HG03457 (cell line): Measurements from ENCODE around the gene OGA.
"Not testable (repeated sequence)": the region's sequence is repeated elsewhere in the genome, so short reads cannot be mapped to it uniquely, and the experiment has no call there.

Source experiments
- ATAC-seq: cut with Tn5 transposase; IDR thresholded peaks from one replicate; pipeline ENCODE4 v1.9.1; 2021; ENCODE audit warnings: moderate number of reproducible peaks; ENCODE audit not compliant: unreplicated experiment

OGA gene

DNA sequence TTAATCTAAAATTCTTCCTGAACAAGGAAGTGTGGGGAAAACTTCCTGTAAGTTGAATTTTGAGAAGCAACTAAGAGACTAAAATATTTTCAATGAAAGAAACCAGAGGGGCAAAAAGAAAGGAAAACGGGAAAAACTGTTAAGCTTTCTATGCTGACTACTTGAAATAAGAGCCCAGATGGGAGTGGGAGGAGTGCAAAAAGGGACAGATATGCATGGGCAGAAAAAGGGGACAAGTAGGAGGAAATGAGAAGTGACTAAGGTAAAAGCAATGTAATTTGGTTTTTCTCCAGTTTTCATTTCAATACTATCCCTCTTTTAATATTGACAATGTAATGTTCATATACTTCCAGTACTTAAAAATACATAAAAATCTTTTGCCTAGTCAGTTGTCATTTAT, 11.1 kb downstream of the OGA start:
- no peak for ATAC-seq

DNA sequence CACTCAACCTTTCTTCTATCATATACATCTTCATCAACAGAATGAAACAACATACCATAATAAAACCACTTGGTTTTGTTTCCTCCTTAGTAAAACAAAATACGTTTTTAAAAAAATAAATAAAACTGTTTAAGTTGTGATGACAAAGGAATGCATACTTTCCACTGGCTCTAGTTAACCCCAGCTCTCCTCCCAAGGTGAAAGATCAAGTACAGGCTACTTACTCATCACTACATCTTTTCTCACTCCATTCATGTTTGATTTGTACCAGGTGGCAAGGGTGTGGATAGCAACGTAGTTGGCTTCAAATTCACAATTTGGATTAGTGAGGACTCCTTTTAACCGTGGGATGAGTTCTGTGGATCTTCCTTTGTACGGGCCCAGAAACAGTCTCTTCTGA, 14.7 kb downstream of the OGA start:
- no peak for ATAC-seq

DNA sequence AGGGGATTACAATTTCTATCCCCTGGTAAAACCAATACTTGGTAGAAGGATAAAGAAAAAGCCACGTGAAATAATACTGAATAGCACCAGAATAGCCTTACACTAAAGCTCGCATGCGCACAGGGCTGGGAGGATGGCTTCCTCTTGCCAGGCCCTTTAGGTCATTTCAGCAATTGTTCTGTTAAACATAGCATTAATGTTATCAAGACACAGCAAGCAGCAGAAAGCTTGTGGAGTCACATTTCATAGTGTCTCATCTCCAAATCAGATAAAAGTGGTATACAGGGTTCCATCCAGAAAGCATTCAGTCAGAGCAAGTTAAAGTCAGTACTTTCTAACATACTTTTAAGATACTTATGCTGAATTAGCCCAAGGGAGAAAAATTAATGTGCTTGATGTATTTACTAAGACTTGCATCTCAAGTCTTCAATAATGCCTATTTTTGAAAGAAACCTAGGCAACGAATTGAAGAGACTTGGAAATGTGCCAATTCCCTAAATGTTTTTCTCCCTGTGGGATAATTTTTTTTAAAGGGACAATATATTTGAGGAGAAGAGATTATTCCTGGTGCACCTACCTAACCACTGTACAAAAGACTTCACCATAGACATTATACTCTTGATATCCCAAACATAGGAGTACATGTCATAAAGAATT, 20.7 kb downstream of the OGA start:
- no peak for ATAC-seq

DNA sequence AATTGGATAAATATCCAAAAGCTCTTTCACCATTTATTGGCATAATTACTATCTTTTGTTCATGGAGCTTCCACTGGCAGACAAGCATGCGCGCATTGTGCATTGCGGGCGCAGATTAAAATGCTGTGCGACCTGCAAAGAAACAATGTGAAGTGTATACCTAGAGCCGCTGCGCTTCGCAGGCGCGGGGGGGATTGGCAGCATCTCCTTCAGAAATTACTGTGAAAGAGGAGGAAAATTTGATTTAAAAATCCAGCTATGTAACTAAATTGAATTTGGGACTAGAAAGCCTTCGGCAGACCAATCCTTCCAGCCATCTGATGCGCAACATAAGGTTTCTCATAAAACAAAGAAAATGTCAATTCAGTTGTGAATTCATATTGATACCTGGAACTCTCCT, 24.7 kb downstream of the OGA start:
- no peak for ATAC-seq

- ATAC-seq = no peak
Observed at GRCh38 chr10:101789686-101790085, 28.6 kb downstream of the OGA start.

GRCh38 chr10:101789231-101789630, 29.0 kb downstream of the OGA start:
- not testable (repeated sequence) for ATAC-seq

DNA sequence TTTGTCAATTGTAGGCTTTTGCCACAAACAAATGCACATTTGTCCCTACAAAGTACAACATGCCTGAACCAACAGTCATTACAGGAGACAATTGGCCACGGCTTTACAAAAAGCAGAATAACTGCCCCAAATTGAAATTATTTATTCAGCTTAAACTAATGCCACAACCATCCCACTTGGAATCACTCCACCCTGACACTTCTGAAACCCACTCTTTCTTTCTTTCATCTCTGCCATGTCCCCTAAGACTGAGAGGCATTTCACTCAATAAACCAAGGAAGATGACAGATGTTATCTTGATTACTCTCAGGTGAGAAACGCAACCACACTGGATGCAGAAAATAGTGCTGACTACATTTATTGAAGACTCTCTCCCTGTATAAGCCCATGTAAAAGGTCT, 32.4 kb downstream of the OGA start:
- ATAC-seq = no peak

- ATAC-seq = no peak
Observed at GRCh38 chr10:101784558-101784957, 33.7 kb downstream of the OGA start.

- ATAC-seq = no peak
Observed at GRCh38 chr10:101783736-101784118, 34.5 kb downstream of the OGA start.

DNA sequence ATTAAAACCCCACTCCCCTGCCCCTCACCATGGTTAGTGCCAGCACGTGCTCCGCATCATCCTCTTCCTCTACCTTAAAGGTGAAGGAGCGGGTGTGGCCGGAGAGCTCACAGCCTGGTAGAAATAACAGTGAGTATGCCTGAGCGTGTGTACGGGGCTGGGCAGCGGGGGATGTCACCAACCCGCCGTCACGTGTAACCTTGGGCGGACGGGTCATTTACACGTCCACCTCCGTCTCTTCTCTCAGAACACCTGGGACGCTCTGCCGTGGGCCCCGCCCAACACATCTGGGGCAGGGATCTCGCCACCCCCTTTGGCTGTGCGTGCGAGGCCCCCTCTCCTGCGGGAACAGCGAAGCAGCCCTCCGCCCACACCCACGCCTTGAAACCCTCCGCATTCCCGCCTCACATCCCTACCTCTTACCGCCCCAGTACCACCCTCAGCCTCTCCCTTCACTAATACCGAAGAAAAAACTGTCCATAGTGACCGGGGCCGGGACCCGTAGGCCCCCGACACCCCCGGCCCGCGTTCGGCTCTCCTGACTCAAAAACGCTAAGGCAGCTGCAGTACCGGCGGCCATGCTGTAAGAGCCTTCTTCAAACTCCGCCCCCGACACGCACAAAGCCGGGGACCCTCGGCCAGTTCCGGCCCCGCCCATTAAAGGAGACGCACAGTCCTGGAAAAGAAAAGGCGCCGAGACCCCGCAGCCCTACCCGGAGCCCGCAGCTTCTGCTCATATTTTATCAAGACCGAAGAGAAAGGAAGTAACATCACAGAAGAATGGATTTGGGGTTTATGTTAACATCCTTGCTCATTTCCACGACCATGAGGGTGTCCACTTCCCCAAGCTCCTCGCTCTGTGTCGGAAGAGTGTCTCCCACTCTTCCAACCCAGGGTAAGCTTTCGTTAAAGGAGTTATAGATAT, 35.2 kb downstream of the OGA start, which contains the start of gene NPM3:
Gene NPM3, minus strand, starts transcription at position 636 of the 925 bp plus-strand sequence. Its CDS starts 56 bp downstream, at position 580.
- no peak for ATAC-seq

DNA sequence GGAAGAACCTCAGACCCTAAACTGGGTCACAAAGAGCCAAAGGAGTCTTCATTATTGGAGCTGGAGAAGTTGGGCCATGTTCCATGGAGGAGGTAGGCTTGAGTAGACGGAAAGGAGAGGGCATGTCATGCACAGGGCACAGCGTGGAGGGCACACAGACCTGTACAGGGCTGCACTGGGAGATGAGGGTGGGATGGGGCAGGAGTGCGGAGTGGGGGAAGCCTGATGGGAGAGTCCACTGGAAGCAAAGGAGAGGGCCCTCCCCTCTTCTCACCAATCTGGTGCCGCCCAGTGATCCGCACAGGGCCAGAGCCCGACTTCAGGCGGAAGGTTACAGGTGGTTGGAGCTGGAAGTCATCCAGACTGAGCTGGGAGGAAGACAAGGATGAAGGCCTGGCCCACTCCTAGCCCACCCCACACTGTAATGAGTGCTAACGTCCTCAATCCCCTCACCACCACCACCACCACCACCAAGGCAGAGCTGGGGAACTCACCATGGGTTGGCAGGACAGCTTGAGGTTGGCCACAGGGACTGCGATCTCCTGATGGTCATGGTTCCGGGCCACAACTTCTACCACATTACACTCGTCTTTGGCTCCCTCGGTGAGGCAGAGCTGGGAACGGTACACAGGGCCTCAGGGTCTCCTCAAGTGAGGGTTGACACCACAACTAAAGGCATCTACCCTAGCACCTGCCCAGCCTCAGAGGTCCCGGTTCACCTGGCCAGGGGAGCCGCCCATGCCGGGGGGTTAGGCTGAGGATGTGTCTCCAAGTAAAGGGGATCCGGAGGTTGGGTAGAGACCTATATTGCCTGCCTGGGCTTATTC, 36.0 kb downstream of the OGA start:
- no peak for ATAC-seq

DNA sequence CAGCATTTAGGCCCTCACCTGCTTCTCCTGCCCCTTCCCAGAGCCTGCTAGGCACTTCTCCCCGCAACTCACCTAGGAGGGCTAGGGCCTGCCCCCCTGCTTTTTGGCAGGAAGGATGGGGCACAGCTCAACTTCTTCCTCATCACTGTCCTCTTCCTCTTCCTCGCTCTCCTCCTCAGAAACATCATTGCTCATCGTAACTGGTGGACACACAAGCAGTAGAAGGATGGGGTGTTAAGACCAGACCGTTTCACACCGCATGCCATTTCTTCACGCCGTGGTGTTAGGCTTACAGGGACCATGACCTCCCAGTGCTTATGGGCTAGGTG, 36.6 kb downstream of the OGA start:
- ATAC-seq = no peak

GRCh38 chr10:101780818-101781654, 37.2 kb downstream of the OGA start:
- no peak for ATAC-seq

GRCh38 chr10:101780187-101780817, 37.9 kb downstream of the OGA start:
- ATAC-seq = no peak

DNA sequence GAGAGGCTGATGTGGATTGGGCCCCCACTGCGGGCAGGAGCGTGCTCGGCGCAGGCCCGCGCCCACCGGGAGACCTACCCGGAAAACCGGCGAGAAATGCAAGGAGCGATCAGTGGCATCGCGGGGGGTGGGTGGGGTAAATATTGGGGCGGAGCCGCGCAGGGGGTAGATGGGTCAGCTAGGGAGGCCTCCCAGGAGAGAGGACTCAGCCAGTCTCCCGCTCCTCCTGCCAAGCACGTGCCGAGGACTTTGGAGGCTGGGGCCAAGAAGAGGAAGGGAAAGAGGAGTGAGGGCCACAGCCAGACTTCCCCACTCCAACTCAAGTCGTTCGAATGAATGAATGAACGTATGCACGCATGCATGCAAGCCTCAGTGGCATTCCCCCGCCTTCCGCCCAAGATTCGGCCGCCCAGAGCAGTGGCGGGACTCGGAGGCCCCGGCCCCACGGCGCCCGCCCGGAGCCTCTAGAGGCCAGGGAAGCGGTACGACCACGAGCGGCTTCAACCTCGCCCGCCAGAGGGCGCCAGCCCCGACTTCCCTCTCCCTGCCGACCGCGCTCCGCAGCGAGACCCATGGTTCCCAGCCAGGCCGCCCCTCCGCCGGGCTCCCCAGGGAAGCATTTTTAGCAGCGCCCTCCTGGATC, 38.6 kb downstream of the OGA start:
- ATAC-seq = no peak

- no peak for ATAC-seq
Observed at GRCh38 chr10:101778781-101779543, 39.3 kb downstream of the OGA start.

DNA sequence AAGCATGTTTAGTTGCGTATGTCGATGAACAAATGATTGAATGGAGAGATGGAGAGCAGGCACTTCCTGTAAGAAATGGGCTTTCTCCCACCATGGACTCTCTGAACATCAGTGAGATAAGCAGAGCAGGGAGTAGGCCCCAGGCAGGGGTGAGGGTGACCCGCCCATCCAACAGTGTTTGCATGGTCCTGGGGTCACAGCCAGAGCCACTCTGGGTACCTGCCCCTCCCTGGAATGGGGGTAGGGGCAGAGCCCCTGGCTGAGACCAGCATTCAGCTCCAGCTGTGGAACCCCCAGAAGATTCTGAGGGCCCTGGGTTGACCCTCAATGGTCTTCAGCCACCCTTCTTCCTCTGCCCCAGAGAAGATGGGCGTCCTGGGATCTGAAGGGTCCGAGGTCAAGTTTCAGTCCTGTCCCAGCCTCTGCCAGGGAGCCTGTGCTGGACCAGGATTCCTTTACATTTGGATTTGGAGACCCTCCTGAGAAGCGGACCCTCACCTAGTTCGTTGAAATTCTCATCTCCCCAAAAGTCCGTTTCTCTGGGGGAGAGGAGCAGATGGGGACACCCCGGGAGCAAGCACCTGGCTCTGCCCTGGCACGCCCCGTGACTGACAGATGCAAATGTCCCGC, 40.0 kb downstream of the OGA start:
- ATAC-seq = no peak

DNA sequence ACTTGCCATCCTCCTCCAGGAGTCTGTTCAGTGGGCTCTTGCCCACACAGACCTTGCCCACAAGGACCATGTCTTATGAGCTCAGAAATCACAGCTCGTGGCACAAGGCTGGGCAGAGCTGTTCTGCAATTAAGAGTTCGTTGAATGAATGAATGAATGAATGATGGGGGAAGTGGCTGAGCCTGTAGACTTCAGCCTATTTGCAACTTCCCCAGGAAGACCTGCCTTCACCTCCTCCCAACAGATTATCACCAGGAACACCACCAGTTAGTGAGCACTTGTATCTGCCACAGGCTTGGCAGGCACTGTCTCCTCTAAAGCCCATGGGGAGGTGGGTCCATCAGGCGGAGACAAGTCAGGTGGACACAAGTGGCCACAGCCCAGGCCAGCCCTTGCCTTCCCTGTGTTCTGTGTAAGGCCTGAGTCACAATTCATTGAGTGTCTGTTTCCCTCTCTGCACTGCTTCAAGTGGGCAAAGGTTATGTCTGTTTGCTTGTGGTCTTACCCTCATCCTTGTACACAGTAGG, 40.6 kb downstream of the OGA start:
- ATAC-seq = no peak
